GM12878 (cell line): ENCODE results near the gene ABCC9. TPM values are rescaled to one million over a fixed set of nuclear protein-coding genes. Genes with fewer than 3 reads are reported as not detected.

Experiments used
- ATAC-seq: fragments of 200-7000 bp; cut with Tn5 transposase; 3 replicates; pipeline ENCODE4 v1.9.1; 2020; ENCODE audit warnings: mild to moderate bottlenecking, moderate library complexity
- BruUV-seq: library from RNA; stranded (reverse); fragments of 400-500 nt; replicated peaks from 2 replicates; lab custom pipeline; 2021; lab: Mats Ljungman, UMichigan
- CTCF ChIA-PET: fragments of 300-600 bp; sonication (Branson Sonifier 250); formaldehyde crosslinking; extraction: SDS; loops from one replicate; lab custom pipeline; 2021; ENCODE audit warnings: inconsistent platforms; lab: Yijun Ruan, JAX
- POLR2A ChIA-PET: fragments of 350-600 bp; formaldehyde crosslinking; extraction: SDS; loops from one replicate; lab custom pipeline; 2021; ENCODE audit warnings: inconsistent platforms; lab: Charles Lee
- RAD21 ChIA-PET: fragments of 300-600 bp; sonication (Branson Sonifier 250); formaldehyde crosslinking; loops from one replicate; lab custom pipeline; 2023; ENCODE audit warnings: antibody characterized with exemption; ENCODE audit not compliant: unreplicated experiment; lab: Charles Lee
- SMC1A ChIA-PET: fragments of 300-600 bp; sonication (Branson Sonifier 250); formaldehyde crosslinking; loops from one replicate; lab custom pipeline; 2023; ENCODE audit not compliant: unreplicated experiment, uncharacterized antibody; lab: Charles Lee
- DNase-seq: peaks from one replicate; pipeline ENCODE4 v3.0.0-alpha.2; 2011; ENCODE audit warnings: low read depth, low spot score
- FAIRE-seq: peaks from 3 replicates; lab custom pipeline; 2011; peaks lifted over from hg19 to GRCh38; lab: Jason Lieb, UNC
- H2AFZ ChIP-seq: 2 replicates; pipeline ENCODE4 v1.6.0; 2011; ENCODE audit warnings: low read depth, low read length, control low read depth; ENCODE audit not compliant: control insufficient read depth
- H3K27ac ChIP-seq: 2 replicates; pipeline ENCODE4 v1.5.1; 2011; ENCODE audit warnings: control low read depth; ENCODE audit not compliant: control insufficient read depth, insufficient read depth
- H3K27me3 ChIP-seq, 2 experiments: replicated peaks in 1 of 2; 2 replicates each; pipeline versions ENCODE4 v1.6.0 to v1.6.1; 2011; ENCODE audit warnings: low read length in 1 of 2; ENCODE audit not compliant: control insufficient read depth in 2 of 2, insufficient read depth in 2 of 2
- H3K36me3 ChIP-seq, 2 experiments: 2 replicates each; pipeline ENCODE4 v1.5.1; 2011; ENCODE audit warnings: low read length in 1 of 2; ENCODE audit not compliant: control insufficient read depth in 2 of 2, insufficient read depth in 2 of 2
- H3K4me1 ChIP-seq: 2 replicates; pipeline ENCODE4 v1.6.1; 2011; ENCODE audit warnings: mild to moderate bottlenecking, low read length, moderate library complexity, mixed read lengths; ENCODE audit not compliant: control insufficient read depth, insufficient read depth
- H3K4me2 ChIP-seq: 2 replicates; pipeline ENCODE4 v1.6.0; 2011; ENCODE audit warnings: control low read depth; ENCODE audit not compliant: control insufficient read depth, insufficient read depth
- H3K4me3 ChIP-seq: fragments of 200-600 bp; sonication (generic); 2 replicates; pipeline ENCODE4 v1.5.1; 2016
- H3K79me2 ChIP-seq: 2 replicates; pipeline ENCODE4 v1.6.0; 2011; ENCODE audit warnings: low read length; ENCODE audit not compliant: control insufficient read depth, insufficient read depth
- H3K9ac ChIP-seq: 2 replicates; pipeline ENCODE4 v1.8.0; 2011; ENCODE audit warnings: low read length, control low read depth, mixed read lengths; ENCODE audit not compliant: control insufficient read depth, insufficient read depth
- H3K9me3 ChIP-seq: replicated peaks from 3 replicates; pipeline ENCODE4 v1.5.1; 2011; ENCODE audit warnings: mild to moderate bottlenecking, low read length; ENCODE audit not compliant: control insufficient read depth, insufficient read depth
- H4K20me1 ChIP-seq: 2 replicates; pipeline ENCODE4 v1.6.0; 2011; ENCODE audit not compliant: control insufficient read depth, insufficient read depth
- JUND ChIP-seq: IDR thresholded peaks from 2 replicates; pipeline ENCODE4 v1.6.1; 2012; ENCODE audit warnings: low read depth, mild to moderate bottlenecking, low read length, improper control_type of control experiment, moderate library complexity
- KDM1A ChIP-seq: fragments of 200-600 bp; sonication (generic); IDR thresholded peaks from 2 replicates; pipeline ENCODE4 v1.6.1; 2016; ENCODE audit warnings: borderline replicate concordance
- MEF2B ChIP-seq: fragments of 450-650 bp; IDR thresholded peaks from 2 replicates; pipeline ENCODE4 v1.6.1; 2018; ENCODE audit warnings: mild to moderate bottlenecking, moderate library complexity; ENCODE audit not compliant: partially characterized antibody, poor library complexity, severe bottlenecking
- NR2C2 ChIP-seq: IDR thresholded peaks from 2 replicates; pipeline ENCODE4 v1.6.1; 2011; ENCODE audit warnings: borderline replicate concordance, low read depth; ENCODE audit not compliant: control insufficient read depth, insufficient read length
- POLR2AphosphoS5 ChIP-seq: IDR thresholded peaks from 2 replicates; pipeline ENCODE4 v1.6.1; 2011; ENCODE audit warnings: mild to moderate bottlenecking, low read length, inconsistent platforms
- RELA ChIP-seq: fragments of 450-650 bp; IDR thresholded peaks from 2 replicates; pipeline ENCODE4 v1.8.0; 2014; ENCODE audit warnings: borderline replicate concordance; ENCODE audit not compliant: partially characterized antibody
- SIX5 ChIP-seq: IDR thresholded peaks from 2 replicates; pipeline ENCODE4 v1.6.1; 2011; ENCODE audit warnings: mild to moderate bottlenecking, low read depth, low read length, moderate library complexity; ENCODE audit not compliant: severe bottlenecking
- SP1 ChIP-seq: IDR thresholded peaks from one replicate; pipeline ENCODE4 v1.6.1; 2011; ENCODE audit warnings: low read depth, low read length
- TCF3 ChIP-seq: IDR thresholded peaks from 2 replicates; pipeline ENCODE4 v1.6.1; 2012; ENCODE audit warnings: low read depth, mild to moderate bottlenecking, low read length, borderline replicate concordance; ENCODE audit not compliant: insufficient read depth
- WGBS: methylation state at CpG from one replicate; pipeline ENCODE4 v1.1.6; 2016; ENCODE audit warnings: low lambda C conversion rate; ENCODE audit not compliant: insufficient replicate concordance, insufficient coverage; ENCODE audit errors: missing lambda C conversion rate; 5-methylcytosine and 5-hydroxymethylcytosine counted together
- in situ Hi-C: fragments of 300-500 bp; cut with MboI; formaldehyde crosslinking; loops from 9 replicates; pipeline ENCODE4 v1.14.3; 2018; ENCODE audit warnings: mixed read lengths
- intact Hi-C: fragments of 100-400 bp; cut with micrococcal nuclease; formaldehyde crosslinking; loops from one replicate; pipeline ENCODE4 v1.14.2; 2022; ENCODE audit not compliant: unreplicated experiment
- polyA plus RNA-seq, 11 experiments: library from polyadenylated mRNA; depleted of rRNA in 4 of 11; unstranded in 6 of 11; stranded (reverse) in 5 of 11; fragments of >200 nt; fragmentation: Nextera tagmentation in 4 of 11; fragmentation: Illumina TruSeq in 1 of 11; extraction: Ambion mirVana in 4 of 11; extraction: Trizol in 1 of 11; gene quantifications; 1 replicate in 1 of 11; 2 replicates in 10 of 11; pipeline versions ENCODE4 v1.2.1 to v1.2.3, GENCODE V29; 2011 to 2016; ENCODE audit warnings: inconsistent platforms in 2 of 11, missing spikeins in 2 of 11, low read depth in 1 of 11
- total RNA-seq, 4 experiments: library from RNA; depleted of rRNA in 3 of 4; stranded (reverse); fragments of >200 nt in 3 of 4; fragmentation: Illumina TruSeq in 1 of 4; extraction: Trizol in 1 of 4; gene quantifications; 2 replicates each; pipeline versions ENCODE4 v1.2.1 to v1.2.3, GENCODE V29; 2013 to 2021
- TF ChIP-seq, protein P1 (sequence below): fragments of 450-650 bp; IDR thresholded peaks from 2 replicates; pipeline ENCODE4 v1.6.1; 2017; ENCODE audit warnings: mild to moderate bottlenecking, moderate library complexity
- TF ChIP-seq, protein P2 (sequence below): fragments of 450-650 bp; IDR thresholded peaks from 2 replicates; pipeline ENCODE4 v1.6.1; 2018; ENCODE audit warnings: borderline replicate concordance, mild to moderate bottlenecking; ENCODE audit not compliant: partially characterized antibody

ABCC9 gene
- total and polyA plus RNA-seq, 10 of the 15 experiments (the other 5 are each of a cell fraction or from before 2014, with no cell fraction given), result under 0.01 to 0.10 (median 0.04) TPM; not detected in 2

- no peak for TF ChIP-seq NR2C2
- no peak for TF ChIP-seq TCF3
- TF ChIP-seq, all 136 proteins: peak for 0
These were observed 126.4 kb downstream of the ABCC9 start (continued) for GRCh38 chr12:21814814-21815213.

DNA sequence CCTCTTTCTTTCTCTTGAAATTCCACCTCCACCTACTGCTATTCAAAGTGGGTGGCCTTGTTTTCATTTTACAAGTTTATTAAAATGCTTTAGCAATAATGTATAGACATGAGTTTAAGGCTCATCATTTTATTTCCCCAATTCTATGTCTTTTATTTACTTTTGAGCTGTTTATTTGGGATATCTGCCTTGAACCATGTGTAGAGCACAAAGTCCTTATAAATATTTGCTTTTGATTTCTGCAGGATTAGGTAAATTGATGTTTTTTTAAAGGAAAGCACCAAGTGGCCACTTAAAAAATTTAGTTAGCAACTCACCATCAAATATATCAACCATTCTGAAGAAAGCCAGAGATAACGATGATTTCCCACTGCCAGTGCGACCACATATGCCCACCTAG is 126.9 kb downstream of the ABCC9 start:
- BruUV-seq, result no TSS peak
- no peak for FAIRE-seq
- TF ChIP-seq, protein P1, sequence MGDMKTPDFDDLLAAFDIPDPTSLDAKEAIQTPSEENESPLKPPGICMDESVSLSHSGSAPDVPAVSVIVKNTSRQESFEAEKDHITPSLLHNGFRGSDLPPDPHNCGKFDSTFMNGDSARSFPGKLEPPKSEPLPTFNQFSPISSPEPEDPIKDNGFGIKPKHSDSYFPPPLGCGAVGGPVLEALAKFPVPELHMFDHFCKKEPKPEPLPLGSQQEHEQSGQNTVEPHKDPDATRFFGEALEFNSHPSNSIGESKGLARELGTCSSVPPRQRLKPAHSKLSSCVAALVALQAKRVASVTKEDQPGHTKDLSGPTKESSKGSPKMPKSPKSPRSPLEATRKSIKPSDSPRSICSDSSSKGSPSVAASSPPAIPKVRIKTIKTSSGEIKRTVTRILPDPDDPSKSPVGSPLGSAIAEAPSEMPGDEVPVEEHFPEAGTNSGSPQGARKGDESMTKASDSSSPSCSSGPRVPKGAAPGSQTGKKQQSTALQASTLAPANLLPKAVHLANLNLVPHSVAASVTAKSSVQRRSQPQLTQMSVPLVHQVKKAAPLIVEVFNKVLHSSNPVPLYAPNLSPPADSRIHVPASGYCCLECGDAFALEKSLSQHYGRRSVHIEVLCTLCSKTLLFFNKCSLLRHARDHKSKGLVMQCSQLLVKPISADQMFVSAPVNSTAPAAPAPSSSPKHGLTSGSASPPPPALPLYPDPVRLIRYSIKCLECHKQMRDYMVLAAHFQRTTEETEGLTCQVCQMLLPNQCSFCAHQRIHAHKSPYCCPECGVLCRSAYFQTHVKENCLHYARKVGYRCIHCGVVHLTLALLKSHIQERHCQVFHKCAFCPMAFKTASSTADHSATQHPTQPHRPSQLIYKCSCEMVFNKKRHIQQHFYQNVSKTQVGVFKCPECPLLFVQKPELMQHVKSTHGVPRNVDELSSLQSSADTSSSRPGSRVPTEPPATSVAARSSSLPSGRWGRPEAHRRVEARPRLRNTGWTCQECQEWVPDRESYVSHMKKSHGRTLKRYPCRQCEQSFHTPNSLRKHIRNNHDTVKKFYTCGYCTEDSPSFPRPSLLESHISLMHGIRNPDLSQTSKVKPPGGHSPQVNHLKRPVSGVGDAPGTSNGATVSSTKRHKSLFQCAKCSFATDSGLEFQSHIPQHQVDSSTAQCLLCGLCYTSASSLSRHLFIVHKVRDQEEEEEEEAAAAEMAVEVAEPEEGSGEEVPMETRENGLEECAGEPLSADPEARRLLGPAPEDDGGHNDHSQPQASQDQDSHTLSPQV, result no peak
- TF ChIP-seq MEF2B (no peak), SIX5 (no peak), KDM1A (no peak), JUND (no peak), SP1 (no peak), POLR2AphosphoS5 (no peak), RELA (no peak)
- TF ChIP-seq, protein P2, sequence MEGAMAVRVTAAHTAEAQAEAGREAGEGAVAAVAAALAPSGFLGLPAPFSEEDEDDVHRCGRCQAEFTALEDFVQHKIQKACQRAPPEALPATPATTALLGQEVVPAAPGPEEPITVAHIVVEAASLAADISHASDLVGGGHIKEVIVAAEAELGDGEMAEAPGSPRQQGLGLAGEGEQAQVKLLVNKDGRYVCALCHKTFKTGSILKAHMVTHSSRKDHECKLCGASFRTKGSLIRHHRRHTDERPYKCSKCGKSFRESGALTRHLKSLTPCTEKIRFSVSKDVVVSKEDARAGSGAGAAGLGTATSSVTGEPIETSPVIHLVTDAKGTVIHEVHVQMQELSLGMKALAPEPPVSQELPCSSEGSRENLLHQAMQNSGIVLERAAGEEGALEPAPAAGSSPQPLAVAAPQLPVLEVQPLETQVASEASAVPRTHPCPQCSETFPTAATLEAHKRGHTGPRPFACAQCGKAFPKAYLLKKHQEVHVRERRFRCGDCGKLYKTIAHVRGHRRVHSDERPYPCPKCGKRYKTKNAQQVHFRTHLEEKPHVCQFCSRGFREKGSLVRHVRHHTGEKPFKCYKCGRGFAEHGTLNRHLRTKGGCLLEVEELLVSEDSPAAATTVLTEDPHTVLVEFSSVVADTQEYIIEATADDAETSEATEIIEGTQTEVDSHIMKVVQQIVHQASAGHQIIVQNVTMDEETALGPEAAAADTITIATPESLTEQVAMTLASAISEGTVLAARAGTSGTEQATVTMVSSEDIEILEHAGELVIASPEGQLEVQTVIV, result no peak

More for the DNA sequence above, 126.9 kb downstream of the ABCC9 start:
- Histone ChIP-seq H3K79me2 (no peaks in the 10 kb centered on the region), H3K4me3 (no peak overlapping the region), H3K27ac (no peak overlapping the region), H2AFZ (no peak overlapping the region), H3K36me3 (no peaks in the 10 kb centered on the region), H3K9me3 (no peaks in the 10 kb centered on the region), H3K9ac (no peak overlapping the region), H3K4me2 (no peak overlapping the region), H4K20me1 (no peaks in the 10 kb centered on the region), H3K4me1 (no peaks in the 10 kb centered on the region), H3K27me3 (no peaks in the 10 kb centered on the region)
- WGBS, result 8% methylated on average over 2 of the region's 2 CpGs
- ATAC-seq (no peak), DNase-seq (no peak)
- in situ Hi-C loops (no loop called here), intact Hi-C loops (no loop called here)
- ChIA-PET RAD21 (no interaction called here), POLR2A (no interaction called here), CTCF (no interaction called here), SMC1A (no interaction called here)
